ENCODE measurements around the gene QRICH1.

- TF ChIP-seq REPIN1 (CRISPR knock-in tag; IDR thresholded peaks at IDR 0.05; ENCODE audit: borderline replicate concordance, low read depth): no peak
- no peak for TF ChIP-seq ELK4 (CRISPR knock-in tag; IDR thresholded peaks at IDR 0.05; ENCODE audit: borderline replicate concordance)
- TF ChIP-seq ISL2 (CRISPR knock-in tag; IDR thresholded peaks at IDR 0.05): no peak
- no peak for TF ChIP-seq ZFX (CRISPR knock-in tag; IDR thresholded peaks at IDR 0.05; ENCODE audit: low read depth)
- TF ChIP-seq BRCA1 (CRISPR knock-in tag; IDR thresholded peaks at IDR 0.05): no peak
- no peak for TF ChIP-seq CTCF (CRISPR knock-in tag; IDR thresholded peaks at IDR 0.05)
- TF ChIP-seq SATB2 (CRISPR knock-in tag; IDR thresholded peaks at IDR 0.05): no peak
- no peak for TF ChIP-seq ZNF354B (CRISPR knock-in tag; IDR thresholded peaks at IDR 0.05)
- TF ChIP-seq NPAS2 (CRISPR knock-in tag; IDR thresholded peaks at IDR 0.05; ENCODE audit: borderline replicate concordance): no peak
Observed at GRCh38 chr3:49104052-49104426, 10.2 kb upstream of the QRICH1 start.

Data from HepG2 (cell line).